ENCODE measurements around the gene RNF141. TPM values are rescaled to one million over a fixed set of nuclear protein-coding genes. Genes with fewer than 3 reads are reported as not detected.
A peak's percentile ranks its signal among the peaks of the same experiment; 100 is the strongest.

The RNF141 gene
- total RNA-seq, 6 donors from 2014 or later = 13.2 to 74.6 (median 43.1) TPM

DNA sequence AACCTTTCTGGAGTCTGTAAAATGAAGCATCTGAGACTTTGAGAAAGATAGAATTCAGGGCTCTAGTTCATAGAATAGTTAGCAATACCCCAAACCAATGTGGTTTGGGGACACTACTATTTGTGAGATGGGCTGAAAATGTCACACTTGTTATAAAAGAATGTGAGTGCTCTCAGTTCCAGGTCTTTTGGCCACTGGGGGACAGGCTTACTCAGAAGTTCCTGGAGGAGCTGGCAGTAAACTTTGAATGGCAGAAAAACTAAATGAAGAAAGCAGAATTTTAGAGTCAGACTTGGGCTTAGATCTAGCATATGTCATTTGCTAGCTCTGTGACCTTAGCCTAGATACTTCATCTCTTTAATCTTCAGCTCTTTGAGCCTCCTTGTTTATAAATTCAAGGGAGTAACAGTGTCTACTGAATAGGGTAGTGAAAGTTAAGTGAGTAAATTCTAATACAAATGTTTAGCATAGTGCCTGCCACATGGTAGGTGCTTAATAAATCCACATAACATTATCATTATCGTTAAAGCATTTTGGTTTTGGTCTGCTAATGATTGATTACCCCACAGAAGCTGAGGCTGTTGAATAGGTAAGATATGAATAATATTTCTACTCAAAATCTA lies 23.8 kb upstream of the RNF141 start:
- TF ChIP-seq, protein P1, sequence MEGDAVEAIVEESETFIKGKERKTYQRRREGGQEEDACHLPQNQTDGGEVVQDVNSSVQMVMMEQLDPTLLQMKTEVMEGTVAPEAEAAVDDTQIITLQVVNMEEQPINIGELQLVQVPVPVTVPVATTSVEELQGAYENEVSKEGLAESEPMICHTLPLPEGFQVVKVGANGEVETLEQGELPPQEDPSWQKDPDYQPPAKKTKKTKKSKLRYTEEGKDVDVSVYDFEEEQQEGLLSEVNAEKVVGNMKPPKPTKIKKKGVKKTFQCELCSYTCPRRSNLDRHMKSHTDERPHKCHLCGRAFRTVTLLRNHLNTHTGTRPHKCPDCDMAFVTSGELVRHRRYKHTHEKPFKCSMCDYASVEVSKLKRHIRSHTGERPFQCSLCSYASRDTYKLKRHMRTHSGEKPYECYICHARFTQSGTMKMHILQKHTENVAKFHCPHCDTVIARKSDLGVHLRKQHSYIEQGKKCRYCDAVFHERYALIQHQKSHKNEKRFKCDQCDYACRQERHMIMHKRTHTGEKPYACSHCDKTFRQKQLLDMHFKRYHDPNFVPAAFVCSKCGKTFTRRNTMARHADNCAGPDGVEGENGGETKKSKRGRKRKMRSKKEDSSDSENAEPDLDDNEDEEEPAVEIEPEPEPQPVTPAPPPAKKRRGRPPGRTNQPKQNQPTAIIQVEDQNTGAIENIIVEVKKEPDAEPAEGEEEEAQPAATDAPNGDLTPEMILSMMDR (IDR thresholded peaks at IDR 0.05) = peak in 5 of 6 experiments; percentile 14 to 37 (median 21)
- TF ChIP-seq POLR2AphosphoS5 (IDR thresholded peaks at IDR 0.05) = no peak
- H3K27ac ChIP-seq = no peak overlapping the region
- peaks cover 0 to 3% (median 0%) of the 10 kb centered on the region in 4 donors for H3K36me3 ChIP-seq
- no peaks in the 10 kb centered on the region for H3K9me3 ChIP-seq
- DNase-seq (no peak), ATAC-seq (ENCODE audit: low FRiP score in 2 of 2) (no peak)
- no peaks in the 10 kb centered on the region for H3K27me3 ChIP-seq
- no peak overlapping the region for H3K4me3 ChIP-seq
- WGBS, 2 donors = 45 to 63% methylated on average over 1 of the region's 1 CpG
- peaks cover 7 to 24% (median 11%) of the 10 kb centered on the region in 4 donors for H3K4me1 ChIP-seq

DNA sequence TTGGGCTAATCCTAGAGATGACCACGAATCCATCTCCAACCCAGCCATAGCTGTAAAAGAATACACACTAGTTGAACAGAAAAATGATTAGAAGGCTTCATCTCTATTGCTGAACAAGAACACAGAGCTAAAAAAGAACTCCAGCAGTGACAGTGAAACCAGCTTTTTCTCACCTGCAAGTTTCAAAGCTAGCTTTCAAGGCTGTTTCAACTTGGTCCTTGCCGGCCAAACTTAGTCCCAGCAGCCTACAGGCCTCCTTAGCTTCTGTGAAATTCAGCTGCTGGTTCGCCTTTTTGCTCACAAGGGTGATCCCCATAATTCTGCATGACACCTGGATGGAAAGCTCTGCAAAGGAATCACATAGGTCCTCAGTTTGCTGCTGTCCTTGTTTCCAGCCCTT lies 23.0 kb upstream of the RNF141 start:
- Histone ChIP-seq H3K9me3 (no peaks in the 10 kb centered on the region), H3K36me3 (peaks cover 0 to 3% (median 0%) of the 10 kb centered on the region in 4 donors), H3K4me1 (peaks cover 7 to 24% (median 9%) of the 10 kb centered on the region in 4 donors), H3K4me3 (no peak overlapping the region), H3K27ac (no peak overlapping the region), H3K27me3 (no peaks in the 10 kb centered on the region)
- no peak for TF ChIP-seq EP300 (IDR thresholded peaks at IDR 0.05)
- TF ChIP-seq, protein P1 (IDR thresholded peaks at IDR 0.05) = no peak
- no peak for ATAC-seq (ENCODE audit: low FRiP score in 2 of 2)
- no peak for DNase-seq
- WGBS, 2 donors = 90 to 92% methylated on average over 3 of the region's 3 CpGs

DNA sequence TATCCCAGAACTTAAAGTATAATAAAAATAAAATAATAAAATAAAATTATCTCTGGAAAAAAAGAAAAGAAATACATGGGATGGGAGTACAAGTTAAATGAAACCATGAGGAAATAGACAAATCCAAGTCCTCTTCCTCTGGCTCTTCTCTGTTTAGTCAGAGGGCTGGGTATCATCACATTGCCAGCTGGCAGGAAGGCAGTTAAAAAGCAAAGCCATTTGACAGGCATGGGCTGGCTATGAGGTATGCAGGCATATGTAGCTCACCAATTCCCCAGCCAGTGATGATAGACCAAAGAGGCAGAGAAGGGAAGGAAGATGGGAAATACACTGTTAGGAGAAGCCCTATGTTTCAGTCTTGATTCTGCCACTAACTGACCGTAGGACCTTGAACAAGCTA lies 21.0 kb upstream of the RNF141 start:
- Histone ChIP-seq H3K4me3 (no peak overlapping the region), H3K27me3 (no peaks in the 10 kb centered on the region), H3K36me3 (peaks cover 0 to 3% (median 0%) of the 10 kb centered on the region in 4 donors), H3K27ac (no peak overlapping the region), H3K4me1 (peaks cover 0 to 19% (median 7%) of the 10 kb centered on the region in 4 donors), H3K9me3 (no peaks in the 10 kb centered on the region)
- 91 to 100% methylated on average over 1 of the region's 1 CpG for WGBS, 2 donors
- DNase-seq (no peak), ATAC-seq (ENCODE audit: low FRiP score in 2 of 2) (no peak)
- no peak for TF ChIP-seq POLR2AphosphoS5 (IDR thresholded peaks at IDR 0.05)
- TF ChIP-seq POLR2A (IDR thresholded peaks at IDR 0.05) = no peak
- no peak for TF ChIP-seq EP300 (IDR thresholded peaks at IDR 0.05)
- TF ChIP-seq, protein P1 (IDR thresholded peaks at IDR 0.05) = no peak

DNA sequence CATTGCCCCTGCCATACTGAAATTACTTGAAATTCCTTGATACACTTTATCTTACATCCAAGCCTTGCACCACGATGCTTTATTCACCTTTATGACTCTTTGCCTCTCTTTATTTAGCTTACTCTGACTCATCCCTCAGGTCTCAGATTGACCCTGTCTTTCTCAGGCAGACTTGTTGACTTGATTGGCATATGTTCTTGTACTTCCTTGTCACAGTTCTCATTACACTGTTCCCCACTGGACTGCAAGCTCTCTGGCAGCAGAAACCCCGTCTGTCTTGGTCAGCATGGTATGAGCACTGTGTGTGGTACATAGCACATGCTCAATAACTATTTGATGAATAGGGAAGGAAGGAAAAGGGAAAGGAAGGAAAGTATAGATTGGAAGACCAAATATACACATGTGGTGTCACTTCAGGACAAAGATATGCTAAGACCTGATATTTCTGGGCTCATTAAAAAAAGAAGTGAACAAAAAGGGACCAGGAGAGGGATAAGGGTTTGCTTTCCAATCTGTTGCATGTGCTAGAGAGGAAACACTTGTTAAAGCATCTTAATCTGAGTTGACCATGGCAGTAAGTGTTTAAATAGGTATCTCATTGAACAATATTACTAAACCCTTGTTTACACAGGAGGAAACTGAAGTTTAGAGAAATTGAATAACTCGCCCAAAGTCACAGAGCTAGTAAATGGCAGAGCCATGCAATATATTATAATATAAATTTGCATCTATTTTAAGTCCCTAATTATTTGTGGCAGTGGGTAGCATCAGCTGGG lies 20.2 kb upstream of the RNF141 start:
- Histone ChIP-seq H3K4me1 (peaks cover 0 to 19% (median 7%) of the 10 kb centered on the region in 4 donors), H3K4me3 (no peak overlapping the region)
- ATAC-seq (ENCODE audit: low FRiP score in 2 of 2) = no peak

More for the DNA sequence above, 20.2 kb upstream of the RNF141 start:
- H3K9me3 ChIP-seq = no peaks in the 10 kb centered on the region
- WGBS, 2 donors = 48 to 51% methylated on average over 3 of the region's 3 CpGs
- TF ChIP-seq EP300 (IDR thresholded peaks at IDR 0.05) = no peak
- no peak for TF ChIP-seq POLR2A (IDR thresholded peaks at IDR 0.05)
- TF ChIP-seq POLR2AphosphoS5 (IDR thresholded peaks at IDR 0.05) = no peak
- TF ChIP-seq, protein P1 (IDR thresholded peaks at IDR 0.05) = no peak
- peaks cover 0 to 3% (median 0%) of the 10 kb centered on the region in 4 donors for H3K36me3 ChIP-seq
- H3K27ac ChIP-seq = no peak overlapping the region
- no peaks in the 10 kb centered on the region for H3K27me3 ChIP-seq
- DNase-seq = no peak

Measured in upper lobe of left lung (tissue), 6 donors.